Measurements from ENCODE around the gene ABCA7. TPM values are rescaled to one million over a fixed set of nuclear protein-coding genes. Genes with fewer than 3 reads are reported as not detected.

ABCA7 gene
- total RNA-seq, 1 experiment from 2014 or later = 91.4 TPM

- Histone ChIP-seq H2AFZ (ENCODE audit: low read depth, low read length, poor library complexity, severe bottlenecking) (no peak overlapping the region), H3K79me2 (ENCODE audit: insufficient read depth, low read length) (peaks cover 47% of the 10 kb centered on the region), H3K9me3 (ENCODE audit: control insufficient read depth in 1 of 2, insufficient read depth in 1 of 2, low read depth in 1 of 2, low read length in 2 of 2) (no peaks in the 10 kb centered on the region), H4K20me1 (ENCODE audit: insufficient read depth) (no peaks in the 10 kb centered on the region; the same call in 1 of the 2 replicates), H3K9ac (ENCODE audit: low read length) (peak overlapping the region; percentile 94), H3K4me3 (replicated peaks in 1 of 2; ENCODE audit: low read depth in 1 of 2, low read length in 2 of 2) (peak overlapping the region; percentile 84 to 98), H3K9me2 (ENCODE audit: insufficient read depth) (no peaks in the 10 kb centered on the region), H3K36me3 (ENCODE audit: control insufficient read depth in 1 of 2, insufficient read depth in 2 of 2, low read length in 2 of 2) (peaks cover 17 to 36% of the 10 kb centered on the region in 2 experiments; a peak in 3 of 4 replicates), H3K27me3 (ENCODE audit: insufficient read depth, low read length) (no peaks in the 10 kb centered on the region), H3K27ac (ENCODE audit: low read depth, low read length) (peak overlapping the region; percentile 68), H3K4me2 (ENCODE audit: low read length) (peak overlapping the region; percentile 96), H3K4me1 (ENCODE audit: control insufficient read depth in 1 of 2, insufficient read depth in 2 of 2, low read length in 2 of 2) (peaks cover 9 to 29% of the 10 kb centered on the region in 2 experiments)
- TF ChIP-seq SRF (IDR thresholded peaks at IDR 0.05; ENCODE audit: low read depth) (no peak), POLR2A (IDR thresholded peaks at IDR 0.05; ENCODE audit: borderline replicate concordance, extremely low read depth, insufficient read depth, insufficient read length) (no peak), SIN3A (IDR thresholded peaks at IDR 0.05; ENCODE audit: low read depth) (no peak), YY1 (IDR thresholded peaks at IDR 0.05; ENCODE audit: extremely low read depth, insufficient replicate concordance, low read depth, low read length) (no peak), FOSL1 (IDR thresholded peaks at IDR 0.05; ENCODE audit: low read depth) (no peak), ELF1 (IDR thresholded peaks at IDR 0.05; ENCODE audit: borderline replicate concordance, low read depth) (no peak), RAD21 (IDR thresholded peaks at IDR 0.05; ENCODE audit: low read depth) (no peak), JUND (IDR thresholded peaks at IDR 0.05) (no peak), ZNF274 (IDR thresholded peaks at IDR 0.05; ENCODE audit: low read depth, low read length) (no peak)
- TF ChIP-seq, protein P1, sequence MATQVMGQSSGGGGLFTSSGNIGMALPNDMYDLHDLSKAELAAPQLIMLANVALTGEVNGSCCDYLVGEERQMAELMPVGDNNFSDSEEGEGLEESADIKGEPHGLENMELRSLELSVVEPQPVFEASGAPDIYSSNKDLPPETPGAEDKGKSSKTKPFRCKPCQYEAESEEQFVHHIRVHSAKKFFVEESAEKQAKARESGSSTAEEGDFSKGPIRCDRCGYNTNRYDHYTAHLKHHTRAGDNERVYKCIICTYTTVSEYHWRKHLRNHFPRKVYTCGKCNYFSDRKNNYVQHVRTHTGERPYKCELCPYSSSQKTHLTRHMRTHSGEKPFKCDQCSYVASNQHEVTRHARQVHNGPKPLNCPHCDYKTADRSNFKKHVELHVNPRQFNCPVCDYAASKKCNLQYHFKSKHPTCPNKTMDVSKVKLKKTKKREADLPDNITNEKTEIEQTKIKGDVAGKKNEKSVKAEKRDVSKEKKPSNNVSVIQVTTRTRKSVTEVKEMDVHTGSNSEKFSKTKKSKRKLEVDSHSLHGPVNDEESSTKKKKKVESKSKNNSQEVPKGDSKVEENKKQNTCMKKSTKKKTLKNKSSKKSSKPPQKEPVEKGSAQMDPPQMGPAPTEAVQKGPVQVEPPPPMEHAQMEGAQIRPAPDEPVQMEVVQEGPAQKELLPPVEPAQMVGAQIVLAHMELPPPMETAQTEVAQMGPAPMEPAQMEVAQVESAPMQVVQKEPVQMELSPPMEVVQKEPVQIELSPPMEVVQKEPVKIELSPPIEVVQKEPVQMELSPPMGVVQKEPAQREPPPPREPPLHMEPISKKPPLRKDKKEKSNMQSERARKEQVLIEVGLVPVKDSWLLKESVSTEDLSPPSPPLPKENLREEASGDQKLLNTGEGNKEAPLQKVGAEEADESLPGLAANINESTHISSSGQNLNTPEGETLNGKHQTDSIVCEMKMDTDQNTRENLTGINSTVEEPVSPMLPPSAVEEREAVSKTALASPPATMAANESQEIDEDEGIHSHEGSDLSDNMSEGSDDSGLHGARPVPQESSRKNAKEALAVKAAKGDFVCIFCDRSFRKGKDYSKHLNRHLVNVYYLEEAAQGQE (IDR thresholded peaks at IDR 0.05; ENCODE audit: low read depth) = no peak
- intact Hi-C loops (cut with micrococcal nuclease) = no loop called here
- POLR2A ChIA-PET = interaction anchor here (0.7 to 1.7 kb wide), 2 partner anchors 10 to 29 kb away, joined by 3 to 4 read pairs; partner anchors contain the start of gene GPX4
- DNase-seq (ENCODE audit: low read depth, low spot score) (no peak), ATAC-seq (no peak)
- RAD21 ChIA-PET (ENCODE audit: low non-redundant PET in 1 of 2, low total read pairs in 2 of 2, uncharacterized antibody in 2 of 2, unreplicated experiment in 2 of 2) = interaction anchor here in 1 of 2 experiments (1.0 kb wide), 1 partner anchor 28 kb away, joined by 5 read pairs; no protein-coding TSS in a partner anchor
- no TSS peak for BruUV-seq (replicated peaks)
- CTCF ChIA-PET = no interaction called here
Measured at GRCh38 chr19:1093811-1094553, 54.1 kb downstream of the ABCA7 start.

All from HCT116 (cell line).